GM20431 (cell line): ENCODE results near the gene NOL3.
"Not testable (repeated sequence)": the region's sequence is repeated elsewhere in the genome, so short reads cannot be mapped to it uniquely, and the experiment has no call there.

Experiments used
- in situ Hi-C: fragments of 300-500 bp; cut with MseI, MboI; formaldehyde crosslinking; loops from one replicate; pipeline ENCODE4 v1.15.0; 2020; ENCODE audit warnings: low sequenced_read_pairs; ENCODE audit not compliant: unreplicated experiment

The NOL3 gene

GRCh38 chr16:67170168-67170948 is at the start of gene NOL3:
TSS of gene NOL3 (plus strand) at chr16:67170538.
- in situ Hi-C loops, result no loop called here

DNA sequence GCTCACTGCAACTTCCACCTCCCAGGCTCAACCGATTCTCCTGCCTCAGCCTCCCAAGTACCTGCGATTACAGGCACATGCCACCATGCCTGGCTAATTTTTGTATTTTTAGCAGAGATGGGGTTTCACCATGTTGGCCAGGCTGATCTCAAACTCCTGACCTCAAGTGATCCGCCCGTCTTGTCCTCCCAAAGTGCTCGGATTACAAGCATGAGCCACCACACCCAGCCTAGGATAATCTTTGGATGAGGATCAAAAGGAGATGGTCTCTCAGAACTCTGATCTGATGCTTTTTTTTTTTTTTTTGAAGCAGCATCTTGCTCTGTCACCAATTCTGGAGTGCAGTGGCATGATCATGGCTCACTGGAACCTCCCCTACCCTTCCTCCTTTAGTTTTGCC is 47.5 kb upstream of the NOL3 start:
- in situ Hi-C loops, result not testable (repeated sequence)

DNA sequence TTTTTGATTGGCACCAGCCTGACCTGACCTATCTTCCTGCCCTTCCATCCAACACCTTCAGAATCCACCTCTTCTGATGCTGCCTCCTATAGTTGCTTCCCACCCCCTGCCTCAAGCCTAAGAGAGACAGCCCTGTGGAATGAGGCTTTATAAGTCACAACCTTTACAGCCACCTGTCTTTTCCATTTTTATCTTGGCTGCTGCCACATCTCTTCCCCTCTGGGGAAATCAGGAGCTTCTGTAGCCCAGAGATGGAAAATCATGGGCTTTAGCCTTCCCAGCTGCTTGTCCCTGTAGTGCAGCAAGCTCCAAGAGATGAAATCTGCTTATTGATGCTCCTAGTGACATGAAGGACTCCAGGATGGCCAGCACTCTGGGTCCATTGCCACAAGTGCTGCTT is 41.9 kb upstream of the NOL3 start:
- in situ Hi-C loops, result no loop called here

- in situ Hi-C loops, result no loop called here
Observed at GRCh38 chr16:67128887-67129286, 41.5 kb upstream of the NOL3 start.

- in situ Hi-C loops, result no loop called here
Observed at GRCh38 chr16:67129422-67129821, 40.9 kb upstream of the NOL3 start.

DNA sequence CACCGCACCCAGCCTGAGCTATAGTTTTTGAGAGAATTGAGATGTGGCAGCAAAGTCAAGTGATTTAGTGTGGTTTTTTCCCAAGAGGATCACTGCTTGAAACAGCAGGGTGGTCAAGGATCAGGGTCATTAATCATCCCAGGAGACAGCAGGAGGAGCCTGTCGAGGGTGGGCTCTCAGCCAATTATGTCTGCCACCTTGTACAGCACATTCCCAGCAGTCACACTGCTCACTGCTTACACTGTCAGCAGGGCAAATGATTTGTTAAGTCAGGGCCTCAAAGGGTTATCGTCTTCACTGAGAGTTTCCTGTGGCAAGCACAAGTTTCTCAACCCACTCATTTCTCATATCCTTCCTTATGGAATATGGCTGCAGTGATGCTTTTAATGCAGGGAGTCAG is 32.7 kb upstream of the NOL3 start:
- in situ Hi-C loops, result no loop called here

GRCh38 chr16:67141391-67141790 is 28.9 kb upstream of the NOL3 start:
- in situ Hi-C loops, result no loop called here

DNA sequence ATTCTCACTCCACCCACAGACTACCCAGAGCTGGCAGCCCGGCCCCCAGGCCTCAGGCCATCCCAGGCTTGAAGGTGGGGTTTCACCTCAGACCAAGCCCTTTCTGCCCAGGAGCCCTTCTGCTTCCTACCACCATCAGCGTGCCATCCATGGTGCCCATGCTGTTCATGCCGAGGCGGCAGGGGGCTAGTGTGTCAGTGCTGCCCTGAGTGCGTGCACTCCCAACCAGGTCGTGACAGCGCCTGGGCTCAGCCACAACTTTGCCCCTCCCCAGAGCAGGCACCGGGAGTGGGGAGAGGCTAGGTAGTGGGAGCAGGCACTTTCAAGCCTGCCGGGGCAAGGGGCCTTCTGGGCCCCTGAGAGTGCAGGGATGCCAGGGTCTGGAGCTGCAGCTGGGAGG is 28.0 kb upstream of the NOL3 start:
- in situ Hi-C loops, result no loop called here

GRCh38 chr16:67144943-67145342 is 25.4 kb upstream of the NOL3 start:
- in situ Hi-C loops, result no loop called here

- in situ Hi-C loops, result no loop called here
Observed at GRCh38 chr16:67145746-67146145, 24.6 kb upstream of the NOL3 start.

DNA sequence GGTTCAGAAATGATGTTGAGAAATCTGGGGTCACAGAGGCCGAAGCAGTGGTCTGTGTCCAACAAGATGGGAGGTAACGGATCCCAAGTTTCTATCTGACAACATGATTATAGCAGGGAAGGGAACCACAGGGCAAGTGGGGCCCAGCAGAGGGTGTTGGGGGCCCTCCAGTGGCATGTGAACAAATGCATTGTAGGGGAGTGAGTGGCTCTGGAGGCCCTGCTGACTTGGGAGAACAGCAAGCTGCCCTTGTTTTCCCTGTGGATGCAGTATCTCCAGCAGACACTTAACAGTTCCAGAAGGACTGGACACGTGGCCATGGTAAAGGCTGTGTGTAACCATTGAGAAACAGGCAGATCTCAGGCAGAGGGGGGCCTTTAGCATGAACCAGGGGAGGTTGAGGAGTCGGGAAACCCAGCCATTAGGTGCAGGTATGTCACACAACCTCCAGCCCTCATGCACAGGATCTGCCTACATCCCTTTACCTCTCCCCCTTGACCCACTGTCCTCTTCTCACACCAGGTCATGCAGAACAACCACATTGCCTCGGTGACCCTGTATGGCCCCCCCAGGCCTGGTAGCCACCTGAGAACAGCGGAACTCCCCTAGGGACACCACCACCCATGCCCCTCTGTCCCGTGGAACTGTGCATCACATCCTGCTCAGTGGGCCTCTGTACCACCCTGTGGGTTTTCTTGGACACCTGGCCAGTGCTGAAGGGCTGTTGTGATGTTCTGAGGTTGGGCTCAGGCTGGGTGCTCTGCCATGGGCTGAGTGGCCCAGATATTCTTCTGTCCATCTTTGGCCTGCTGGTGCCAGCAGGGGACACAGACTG is 23.6 kb upstream of the NOL3 start:
- in situ Hi-C loops, result no loop called here

GRCh38 chr16:67147437-67148140 is 22.7 kb upstream of the NOL3 start:
- in situ Hi-C loops, result no loop called here

DNA sequence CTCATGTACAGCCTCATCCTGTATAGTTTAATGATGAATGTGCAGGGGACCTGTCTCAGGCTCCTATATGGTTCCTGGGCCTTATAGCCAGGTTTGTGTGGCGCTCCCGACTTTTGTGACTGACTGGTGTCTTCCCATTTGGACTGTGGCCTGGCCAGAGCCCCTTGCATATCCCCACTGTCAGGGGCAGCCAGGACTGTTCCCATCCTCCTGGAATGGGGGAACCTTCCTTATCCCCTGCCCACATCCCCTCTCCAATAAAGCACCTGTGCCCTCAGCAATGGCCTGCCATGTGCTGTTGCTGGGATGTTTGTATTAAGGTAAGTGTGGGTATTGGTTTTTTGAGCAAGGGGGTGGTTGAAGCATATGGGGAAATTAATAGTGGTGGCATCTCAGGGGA is 22.1 kb upstream of the NOL3 start:
- in situ Hi-C loops, result no loop called here

DNA sequence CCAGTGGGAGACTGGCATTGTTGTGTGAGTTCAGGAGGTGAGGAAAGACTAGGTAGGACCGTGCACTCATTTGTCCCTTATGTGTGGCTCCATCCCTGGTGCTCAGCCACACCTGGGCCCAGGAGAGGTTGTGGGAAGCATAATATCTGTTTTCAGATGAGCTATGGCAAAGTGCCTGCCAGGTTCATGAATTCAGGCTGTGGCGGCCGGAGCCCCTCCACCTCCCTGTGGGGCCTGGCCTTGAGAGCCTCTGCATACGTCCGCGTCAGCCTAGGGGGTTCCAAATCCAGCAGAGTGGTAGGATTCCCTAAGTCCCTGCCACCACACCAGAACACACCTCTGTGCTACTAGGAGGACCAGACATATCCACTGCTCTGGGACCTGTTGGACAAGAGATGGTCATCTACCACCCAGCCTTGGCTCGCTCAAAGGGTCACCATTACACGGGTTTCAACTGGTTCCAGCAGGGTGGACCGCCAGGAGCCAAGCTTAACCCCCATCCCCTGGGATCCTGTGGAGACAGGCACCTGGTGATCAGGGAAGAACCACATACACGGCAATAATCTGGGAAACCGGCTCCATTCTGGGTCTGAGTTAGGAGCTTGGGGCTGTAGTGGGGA is 21.6 kb upstream of the NOL3 start:
- in situ Hi-C loops, result no loop called here

DNA sequence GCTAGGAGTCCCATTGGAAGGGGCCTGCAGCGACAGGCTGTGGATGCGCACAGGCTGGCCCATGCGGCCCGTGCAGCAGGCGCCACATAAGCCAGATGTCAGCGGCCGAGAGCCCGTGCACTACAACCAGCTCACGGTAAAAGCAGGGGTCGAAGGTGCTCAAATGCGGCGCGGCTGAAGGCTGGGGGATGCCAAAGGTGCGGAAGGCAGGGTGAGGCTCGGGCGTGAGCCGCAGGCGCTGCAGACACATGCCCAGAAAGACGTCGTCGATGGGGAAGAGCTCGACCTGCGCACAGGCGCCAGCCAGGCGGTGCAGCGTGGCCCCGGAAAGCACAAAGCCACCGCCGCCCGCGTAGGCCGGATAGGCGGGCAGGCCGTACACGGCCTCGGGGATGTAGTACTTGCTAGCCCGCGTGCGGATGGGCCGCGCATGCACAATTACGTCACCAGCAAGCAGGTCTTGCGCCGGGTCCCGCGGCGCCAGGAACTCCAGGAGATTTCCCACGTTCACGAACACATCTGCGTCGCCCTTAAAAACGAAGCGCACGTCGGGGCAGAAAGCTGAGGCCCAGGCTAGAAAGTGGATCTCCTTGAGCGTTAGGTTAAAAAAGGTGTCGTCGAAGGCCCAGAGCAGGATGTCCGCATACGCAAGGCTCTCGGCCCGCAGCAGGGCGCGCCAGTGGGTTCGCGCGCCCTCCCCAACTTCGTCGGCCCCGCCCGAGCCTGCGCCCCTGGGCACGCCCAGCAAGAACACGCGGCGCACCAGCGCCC is 20.9 kb upstream of the NOL3 start:
- in situ Hi-C loops, result no loop called here

GRCh38 chr16:67150047-67150832 is 20.1 kb upstream of the NOL3 start:
- in situ Hi-C loops, result no loop called here

DNA sequence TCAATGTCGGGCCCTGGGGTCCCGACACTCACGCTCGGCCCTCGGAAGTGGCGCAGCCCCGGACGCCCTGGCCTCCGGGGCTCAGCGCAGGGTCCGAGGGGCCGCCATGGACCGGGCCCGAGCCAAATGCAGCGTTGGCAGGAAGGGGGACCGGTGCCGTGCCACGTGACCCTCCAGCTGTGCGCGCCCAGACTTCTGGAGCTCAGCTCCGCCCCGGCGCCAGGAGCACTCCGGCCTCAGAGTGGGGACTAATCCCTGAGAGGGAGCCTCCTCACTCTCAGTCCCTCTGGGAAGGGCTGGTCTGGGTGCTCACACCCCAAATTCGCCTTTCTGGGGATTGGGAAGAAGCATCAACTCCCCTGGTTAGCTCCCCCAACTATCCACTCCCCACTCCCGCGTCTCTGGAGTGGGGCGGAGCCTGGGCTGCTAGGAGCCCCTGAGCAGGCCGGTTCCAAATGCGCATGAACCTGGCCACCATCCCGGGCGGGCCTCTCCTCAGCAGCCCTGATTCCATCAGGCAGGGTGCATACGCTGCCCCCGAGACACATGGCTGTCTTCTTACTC is 19.4 kb upstream of the NOL3 start, which contains the start of gene B3GNT9:
B3GNT9 (minus strand) TSS at position 166 of the 564 bp plus-strand sequence. CDS start 513 bp downstream, outside the sequence.
- in situ Hi-C loops, result no loop called here

- in situ Hi-C loops, result no loop called here
Observed at GRCh38 chr16:67151431-67152097, 18.8 kb upstream of the NOL3 start.
